Lower leg skin (tissue), 3 donors: Measurements from ENCODE around the gene VIPAS39.

ENCODE experiments used
- CTCF ChIP-seq, 3 donors: fragments of 450-650 bp; IDR thresholded peaks; one replicate each; pipeline ENCODE4 v1.5.1; 2016; ENCODE audit warnings: antibody characterized with exemption in 3 of 3, mild to moderate bottlenecking in 3 of 3, moderate library complexity in 2 of 3
- POLR2A ChIP-seq, 2 donors: fragments of 450-650 bp; IDR thresholded peaks; one replicate each; pipeline ENCODE4 v1.6.1; 2016 to 2017; ENCODE audit warnings: antibody characterized with exemption in 2 of 2, mild to moderate bottlenecking in 1 of 2, moderate library complexity in 1 of 2

GRCh38 chr14:77469067-77469505, 11.7 kb upstream of the VIPAS39 start:
- TF ChIP-seq POLR2A (IDR thresholded peaks at IDR 0.05): no peak
- no peak for TF ChIP-seq CTCF (IDR thresholded peaks at IDR 0.05)
